Spinal cord (tissue), 10 donors: ENCODE measurements around the gene PTPN20. TPM values are rescaled to one million over a fixed set of nuclear protein-coding genes. Genes with fewer than 3 reads are reported as not detected.

ENCODE experiments used
- DNase-seq, 6 donors: peaks; one replicate each; pipeline versions ENCODE4 v3.0.0 to v3.0.0-alpha.2; 2013 to 2015; ENCODE audit warnings: low spot score in 6 of 6, low read depth in 4 of 6
- H3K27ac ChIP-seq: one replicate; pipeline ENCODE4 v1.5.1; 2013; ENCODE audit warnings: low read depth, low read length, control low read depth
- H3K27me3 ChIP-seq: one replicate; pipeline ENCODE4 v1.6.1; 2013; ENCODE audit warnings: low read length; ENCODE audit not compliant: control insufficient read depth, insufficient read depth
- H3K36me3 ChIP-seq: one replicate; pipeline ENCODE4 v1.6.1; 2013; ENCODE audit warnings: low read length; ENCODE audit not compliant: control insufficient read depth, insufficient read depth
- H3K4me1 ChIP-seq: one replicate; pipeline ENCODE4 v1.6.1; 2013; ENCODE audit warnings: low read length; ENCODE audit not compliant: control insufficient read depth, insufficient read depth
- H3K4me3 ChIP-seq: one replicate; pipeline ENCODE4 v1.5.1; 2013; ENCODE audit warnings: low read depth, low read length, control low read depth
- H3K9me3 ChIP-seq: one replicate; pipeline ENCODE4 v1.6.1; 2013; ENCODE audit warnings: low read length; ENCODE audit not compliant: control insufficient read depth, insufficient read depth
- WGBS: methylation state at CpG from one replicate; pipeline ENCODE4 v1.1.5; 2013; ENCODE audit warnings: missing lambda C conversion rate; ENCODE audit not compliant: insufficient coverage; 5-methylcytosine and 5-hydroxymethylcytosine counted together
- polyA plus RNA-seq, 2 donors: library from polyadenylated mRNA; unstranded; fragments of 120-200 nt; gene quantifications; one replicate each; pipeline ENCODE4 v1.2.1, GENCODE V29; 2013; ENCODE audit not compliant: insufficient read length in 2 of 2
- total RNA-seq, 2 donors: library from RNA; depleted of rRNA in 1 of 2; stranded (reverse); fragments of 120-200 nt in 1 of 2; fragments of >200 nt in 1 of 2; gene quantifications; one replicate each; pipeline versions ENCODE4 v1.2.3 to v1.2.4, GENCODE V29; 2013 to 2014
- donor health status: healthy.

PTPN20 gene
- total and polyA plus RNA-seq, 4 donors = 7.4 to 20.0 (median 12.2) TPM

GRCh38 chr10:47025253-47025539, 114.0 kb downstream of the PTPN20 start:
- Histone ChIP-seq H3K4me3 (no peak overlapping the region), H3K27ac (no peak overlapping the region), H3K27me3 (no peaks in the 10 kb centered on the region), H3K4me1 (peaks cover 6% of the 10 kb centered on the region), H3K36me3 (no peaks in the 10 kb centered on the region), H3K9me3 (no peaks in the 10 kb centered on the region)
- WGBS = 71% methylated on average over 4 of the region's 4 CpGs
- no peak for DNase-seq

- Histone ChIP-seq H3K36me3 (no peaks in the 10 kb centered on the region), H3K4me3 (no peak overlapping the region), H3K9me3 (no peaks in the 10 kb centered on the region), H3K4me1 (peaks cover 8% of the 10 kb centered on the region), H3K27ac (no peak overlapping the region), H3K27me3 (no peaks in the 10 kb centered on the region)
- WGBS = 88% methylated on average over 8 of the region's 10 CpGs
- DNase-seq = no peak
These were observed 114.5 kb downstream of the PTPN20 start for GRCh38 chr10:47025540-47026300.

DNA sequence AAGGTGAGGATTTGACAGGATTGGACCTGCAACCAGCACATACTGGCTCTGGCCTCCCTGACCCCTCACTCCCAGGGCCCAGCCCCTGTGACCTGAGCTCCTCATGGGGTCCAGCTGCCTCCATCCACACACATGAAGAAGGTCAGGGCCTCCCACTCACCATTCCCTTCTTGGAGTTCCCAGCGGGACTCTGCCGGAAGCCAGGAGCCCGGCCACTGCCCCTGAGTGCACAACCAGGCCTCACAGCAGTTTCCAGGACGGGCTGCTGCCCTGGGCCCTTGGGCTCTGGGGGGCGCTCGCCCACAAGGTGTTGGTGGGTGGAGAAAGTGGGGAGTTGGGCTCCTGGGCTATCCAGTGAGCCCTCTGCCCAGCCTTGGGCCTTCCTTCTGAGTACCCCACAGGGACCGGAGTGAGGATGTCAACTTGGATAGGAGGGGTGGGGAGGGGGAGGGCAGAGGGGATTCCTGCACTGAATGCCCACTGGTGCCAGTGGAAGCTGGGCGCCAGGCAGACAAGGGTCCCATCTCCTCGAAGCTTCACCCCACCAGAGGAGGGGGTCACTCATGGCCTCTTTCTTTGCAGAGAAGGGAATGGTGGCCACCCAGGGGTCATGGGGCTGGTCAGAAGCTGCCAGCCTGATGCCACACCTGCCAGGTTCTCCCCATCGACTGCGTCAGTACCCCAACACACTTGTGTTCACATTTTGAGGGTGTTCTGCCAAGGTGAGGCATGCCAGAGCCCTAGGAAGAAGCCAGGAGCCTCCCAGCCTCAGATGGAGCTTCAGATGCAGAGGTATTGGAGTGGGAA, 115.3 kb downstream of the PTPN20 start:
- no peaks in the 10 kb centered on the region for H3K9me3 ChIP-seq
- peaks cover 13% of the 10 kb centered on the region for H3K4me1 ChIP-seq
- no peak for DNase-seq
- H3K27me3 ChIP-seq = no peaks in the 10 kb centered on the region
- 93% methylated on average over 5 of the region's 11 CpGs for WGBS
- no peak overlapping the region for H3K4me3 ChIP-seq
- no peaks in the 10 kb centered on the region for H3K36me3 ChIP-seq
- H3K27ac ChIP-seq = no peak overlapping the region

DNA sequence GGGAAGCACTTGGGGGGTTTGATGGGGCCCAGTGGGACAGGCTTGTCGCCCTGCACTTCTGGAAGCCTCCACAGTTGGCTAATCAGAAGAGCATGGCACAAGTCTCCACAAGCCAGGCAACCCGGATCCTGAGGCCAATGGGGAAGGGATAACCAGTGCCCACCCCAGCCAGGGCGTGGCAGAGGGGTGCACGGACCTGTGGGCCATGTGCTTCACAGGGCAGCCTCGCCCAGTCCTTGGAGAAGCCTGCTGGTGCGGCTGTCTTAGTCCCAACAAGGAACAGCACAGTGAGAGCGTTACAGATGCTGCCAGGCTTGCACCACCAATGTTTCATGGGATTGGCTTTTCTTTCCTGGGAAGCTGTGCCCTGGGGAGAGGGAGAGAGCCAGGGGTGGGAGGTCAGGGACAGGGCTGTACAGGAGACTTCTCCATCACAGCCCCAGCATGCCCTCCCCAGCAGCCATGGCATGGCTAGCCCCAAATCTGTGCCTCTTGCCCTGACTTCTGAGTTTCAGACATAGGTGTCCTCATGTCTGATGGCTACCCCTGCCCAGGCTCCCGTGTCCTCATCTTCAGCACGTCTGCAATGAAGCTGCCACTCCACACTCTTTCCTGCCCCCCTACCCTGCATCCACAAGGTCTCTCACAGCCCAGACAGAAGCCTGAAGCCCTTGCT, 116.0 kb downstream of the PTPN20 start:
- no peak overlapping the region for H3K4me3 ChIP-seq
- 88% methylated on average over 8 of the region's 9 CpGs for WGBS
- no peaks in the 10 kb centered on the region for H3K9me3 ChIP-seq
- no peak overlapping the region for H3K27ac ChIP-seq
- H3K4me1 ChIP-seq = peaks cover 14% of the 10 kb centered on the region
- DNase-seq = no peak
- no peaks in the 10 kb centered on the region for H3K36me3 ChIP-seq
- H3K27me3 ChIP-seq = no peaks in the 10 kb centered on the region

DNA sequence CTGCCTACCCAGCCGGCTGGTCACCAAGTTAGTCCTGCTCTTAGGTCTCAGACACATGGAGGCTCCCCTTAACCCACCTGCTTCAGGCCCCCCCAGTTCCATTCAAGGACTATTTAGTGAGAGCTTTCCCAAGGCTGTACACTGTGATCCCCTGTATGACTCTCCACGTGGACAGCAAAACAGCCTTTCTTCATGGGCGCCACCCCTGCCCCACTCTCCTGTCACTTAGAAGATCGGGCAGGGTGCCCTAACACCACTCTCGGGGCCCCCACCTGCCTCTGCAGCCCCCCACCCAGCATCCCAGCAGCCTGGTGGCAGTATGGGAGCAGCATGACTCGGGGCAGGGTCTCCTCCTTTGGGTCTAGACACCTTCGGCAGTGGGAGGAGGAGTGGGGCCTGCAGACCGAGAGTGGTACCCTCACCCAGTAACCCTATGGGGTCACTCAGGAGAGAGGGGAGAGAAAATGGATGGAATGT, 116.6 kb downstream of the PTPN20 start:
- H3K36me3 ChIP-seq = no peaks in the 10 kb centered on the region
- H3K4me3 ChIP-seq = no peak overlapping the region
- no peaks in the 10 kb centered on the region for H3K27me3 ChIP-seq
- H3K27ac ChIP-seq = no peak overlapping the region
- WGBS = 93% methylated on average over 3 of the region's 8 CpGs
- DNase-seq = no peak
- no peaks in the 10 kb centered on the region for H3K9me3 ChIP-seq
- H3K4me1 ChIP-seq = peaks cover 14% of the 10 kb centered on the region

DNA sequence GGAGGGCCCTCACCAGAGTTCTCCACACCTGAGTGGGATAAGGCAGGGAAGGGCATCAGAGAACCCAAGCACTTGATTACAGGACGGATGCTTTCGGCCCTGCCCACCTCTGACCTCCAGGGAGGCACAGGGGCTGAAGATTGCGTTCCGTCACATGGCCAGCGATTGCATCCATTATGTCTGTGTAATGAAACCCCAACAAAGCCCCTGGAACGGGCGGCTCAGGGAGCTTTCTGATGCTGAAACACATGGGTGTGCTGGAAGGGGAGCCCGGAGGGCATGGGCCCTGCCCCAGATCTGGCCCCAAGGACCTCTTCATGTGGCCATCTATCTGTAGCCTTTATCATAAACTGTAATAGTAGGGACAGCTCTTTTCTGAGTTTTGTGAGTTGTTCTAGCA, 117.2 kb downstream of the PTPN20 start:
- no peaks in the 10 kb centered on the region for H3K36me3 ChIP-seq
- DNase-seq = no peak
- peaks cover 14% of the 10 kb centered on the region for H3K4me1 ChIP-seq
- WGBS = 85% methylated on average over 5 of the region's 8 CpGs
- H3K27ac ChIP-seq = no peak overlapping the region
- no peak overlapping the region for H3K4me3 ChIP-seq
- H3K9me3 ChIP-seq = no peaks in the 10 kb centered on the region
- H3K27me3 ChIP-seq = no peaks in the 10 kb centered on the region

GRCh38 chr10:47029181-47030009, 118.2 kb downstream of the PTPN20 start:
- Histone ChIP-seq H3K27ac (no peak overlapping the region), H3K4me1 (peaks cover 14% of the 10 kb centered on the region)
- 84% methylated on average over 12 of the region's 13 CpGs for WGBS

GRCh38 chr10:47030191-47030703, 119.0 kb downstream of the PTPN20 start:
- peak overlapping the region; percentile 19 for H3K27ac ChIP-seq
- no peaks in the 10 kb centered on the region for H3K36me3 ChIP-seq
- H3K27me3 ChIP-seq = no peaks in the 10 kb centered on the region
- WGBS = 71% methylated on average over 10 of the region's 10 CpGs
- H3K9me3 ChIP-seq = no peaks in the 10 kb centered on the region
- no peak overlapping the region for H3K4me3 ChIP-seq
- no peak for DNase-seq
- peaks cover 20% of the 10 kb centered on the region for H3K4me1 ChIP-seq

More at GRCh38 chr10:47029181-47030009, 118.2 kb downstream of the PTPN20 start:
- Histone ChIP-seq H3K36me3 (no peaks in the 10 kb centered on the region), H3K4me3 (no peak overlapping the region), H3K9me3 (no peaks in the 10 kb centered on the region), H3K27me3 (no peaks in the 10 kb centered on the region)
- no peak for DNase-seq
